ENCODE results near the gene ATAD3C.

DNA sequence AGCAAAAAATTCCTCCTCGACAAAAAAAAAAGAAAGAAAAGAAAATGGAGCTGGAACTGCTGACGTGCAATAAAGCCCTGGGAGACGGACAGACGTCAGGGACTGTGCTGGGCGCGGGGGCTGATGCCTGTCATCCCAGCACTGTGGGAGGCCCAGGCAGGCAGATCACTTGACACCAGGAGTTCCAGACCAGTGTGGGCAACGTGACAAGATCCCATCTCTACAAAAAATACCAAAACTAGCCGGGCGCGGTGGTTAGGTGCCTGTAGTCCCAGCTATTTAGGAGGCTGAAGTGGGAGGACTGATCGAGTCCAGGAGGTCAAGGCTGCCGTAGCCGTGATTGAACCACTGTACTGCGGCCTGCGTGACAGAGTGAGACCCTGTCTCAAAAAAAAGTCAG is 24.8 kb upstream of the ATAD3C start:
- no peak for TF ChIP-seq POLR2AphosphoS5 (IDR thresholded peaks at IDR 0.05; ENCODE audit: insufficient read depth in 1 of 2, low read depth in 1 of 2)
- TF ChIP-seq, protein P1, sequence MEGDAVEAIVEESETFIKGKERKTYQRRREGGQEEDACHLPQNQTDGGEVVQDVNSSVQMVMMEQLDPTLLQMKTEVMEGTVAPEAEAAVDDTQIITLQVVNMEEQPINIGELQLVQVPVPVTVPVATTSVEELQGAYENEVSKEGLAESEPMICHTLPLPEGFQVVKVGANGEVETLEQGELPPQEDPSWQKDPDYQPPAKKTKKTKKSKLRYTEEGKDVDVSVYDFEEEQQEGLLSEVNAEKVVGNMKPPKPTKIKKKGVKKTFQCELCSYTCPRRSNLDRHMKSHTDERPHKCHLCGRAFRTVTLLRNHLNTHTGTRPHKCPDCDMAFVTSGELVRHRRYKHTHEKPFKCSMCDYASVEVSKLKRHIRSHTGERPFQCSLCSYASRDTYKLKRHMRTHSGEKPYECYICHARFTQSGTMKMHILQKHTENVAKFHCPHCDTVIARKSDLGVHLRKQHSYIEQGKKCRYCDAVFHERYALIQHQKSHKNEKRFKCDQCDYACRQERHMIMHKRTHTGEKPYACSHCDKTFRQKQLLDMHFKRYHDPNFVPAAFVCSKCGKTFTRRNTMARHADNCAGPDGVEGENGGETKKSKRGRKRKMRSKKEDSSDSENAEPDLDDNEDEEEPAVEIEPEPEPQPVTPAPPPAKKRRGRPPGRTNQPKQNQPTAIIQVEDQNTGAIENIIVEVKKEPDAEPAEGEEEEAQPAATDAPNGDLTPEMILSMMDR (IDR thresholded peaks at IDR 0.05), result no peak
- no peak for TF ChIP-seq POLR2A (IDR thresholded peaks at IDR 0.05)

Measured in vagina (tissue), 2 donors.